IPS-20b (cell line): ENCODE measurements around the gene SEPTIN3.
A peak's percentile ranks its signal among the peaks of the same experiment; 100 is the strongest.

Source experiments
- H3K27ac ChIP-seq: one replicate; pipeline ENCODE4 v1.5.1; 2013; ENCODE audit warnings: low read length
- H3K27me3 ChIP-seq: 2 replicates; pipeline ENCODE4 v1.6.1; 2013; ENCODE audit warnings: mild to moderate bottlenecking, low read length, inconsistent platforms; ENCODE audit not compliant: insufficient read depth
- H3K36me3 ChIP-seq: 2 replicates; pipeline ENCODE4 v1.6.1; 2013; ENCODE audit warnings: low read depth, mild to moderate bottlenecking, inconsistent platforms, low read length, moderate library complexity; ENCODE audit not compliant: insufficient read depth
- H3K4me1 ChIP-seq: 2 replicates; pipeline ENCODE4 v1.6.1; 2013; ENCODE audit warnings: mild to moderate bottlenecking, control low read depth, inconsistent platforms, low read length, moderate library complexity; ENCODE audit not compliant: insufficient read depth
- H3K4me3 ChIP-seq: 2 replicates; pipeline ENCODE4 v1.5.1; 2013; ENCODE audit warnings: mild to moderate bottlenecking, low read length, inconsistent platforms
- H3K9ac ChIP-seq: 2 replicates; pipeline ENCODE4 v1.6.1; 2013; ENCODE audit warnings: low read depth, mild to moderate bottlenecking, inconsistent platforms, low read length, moderate library complexity
- H3K9me3 ChIP-seq: 2 replicates; pipeline ENCODE4 v1.6.1; 2013; ENCODE audit warnings: mild to moderate bottlenecking, low read depth, low read length, inconsistent platforms; ENCODE audit not compliant: insufficient read depth

The SEPTIN3 gene

GRCh38 chr22:41966607-41967240 is 2.5 kb upstream of the SEPTIN3 start:
- H3K9me3 ChIP-seq, result no peaks in the 10 kb centered on the region
- no peaks in the 10 kb centered on the region for H3K36me3 ChIP-seq
- H3K27me3 ChIP-seq, result no peaks in the 10 kb centered on the region
- peaks cover 4% of the 10 kb centered on the region; the same call in 1 of the 2 replicates for H3K4me1 ChIP-seq
- no peak overlapping the region for H3K4me3 ChIP-seq
- H3K9ac ChIP-seq, result no peak overlapping the region
- no peak overlapping the region for H3K27ac ChIP-seq

- Histone ChIP-seq H3K9ac (no peak overlapping the region), H3K36me3 (no peaks in the 10 kb centered on the region), H3K4me1 (peaks cover 2% of the 10 kb centered on the region; the same call in 1 of the 2 replicates), H3K4me3 (no peak overlapping the region), H3K27ac (no peak overlapping the region), H3K27me3 (peaks cover 11% of the 10 kb centered on the region; the same call in 1 of the 2 replicates), H3K9me3 (no peaks in the 10 kb centered on the region)
Observed at GRCh38 chr22:41968601-41969000, 642 bp upstream of the SEPTIN3 start.

- no peak overlapping the region for H3K27ac ChIP-seq
- H3K9me3 ChIP-seq, result no peaks in the 10 kb centered on the region
- peaks cover 22% of the 10 kb centered on the region for H3K27me3 ChIP-seq
- no peaks in the 10 kb centered on the region for H3K36me3 ChIP-seq
- H3K4me3 ChIP-seq, result no peak overlapping the region
- H3K4me1 ChIP-seq, result no peaks in the 10 kb centered on the region; the same call in 1 of the 2 replicates
- H3K9ac ChIP-seq, result no peak overlapping the region
Observed at GRCh38 chr22:41970601-41971000, 1.4 kb downstream of the SEPTIN3 start.

- Histone ChIP-seq H3K27ac (no peak overlapping the region), H3K36me3 (no peaks in the 10 kb centered on the region), H3K27me3 (peaks cover 31% of the 10 kb centered on the region), H3K4me1 (no peaks in the 10 kb centered on the region; the same call in 1 of the 2 replicates), H3K9me3 (no peaks in the 10 kb centered on the region), H3K9ac (no peak overlapping the region), H3K4me3 (no peak overlapping the region)
Observed at GRCh38 chr22:41971431-41971830, 2.2 kb downstream of the SEPTIN3 start.

- Histone ChIP-seq H3K4me1 (peaks cover 11% of the 10 kb centered on the region; the same call in 1 of the 2 replicates), H3K36me3 (no peaks in the 10 kb centered on the region), H3K9ac (no peak overlapping the region), H3K27ac (no peak overlapping the region), H3K9me3 (no peaks in the 10 kb centered on the region), H3K4me3 (no peak overlapping the region), H3K27me3 (peaks cover 37% of the 10 kb centered on the region)
Observed at GRCh38 chr22:41974691-41975290, 5.5 kb downstream of the SEPTIN3 start.

- Histone ChIP-seq H3K27ac (no peak overlapping the region), H3K9ac (no peak overlapping the region), H3K4me1 (peaks cover 11% of the 10 kb centered on the region; the same call in 1 of the 2 replicates), H3K4me3 (no peak overlapping the region), H3K36me3 (no peaks in the 10 kb centered on the region), H3K27me3 (peaks cover 37% of the 10 kb centered on the region), H3K9me3 (no peaks in the 10 kb centered on the region)
Observed at GRCh38 chr22:41975299-41976069, 6.2 kb downstream of the SEPTIN3 start.

GRCh38 chr22:41976070-41976901 is 7.0 kb downstream of the SEPTIN3 start:
- peak overlapping the region; percentile 53; the same call in 1 of the 2 replicates for H3K9ac ChIP-seq
- no peaks in the 10 kb centered on the region for H3K9me3 ChIP-seq
- H3K27me3 ChIP-seq, result peaks cover 37% of the 10 kb centered on the region
- H3K4me3 ChIP-seq, result peak overlapping the region; percentile 61
- H3K27ac ChIP-seq, result no peak overlapping the region
- 0 out of 2 replicates have a peak, but pooled peaks cover under 1% of the 10 kb centered on the region for H3K36me3 ChIP-seq
- H3K4me1 ChIP-seq, result peaks cover 11% of the 10 kb centered on the region; the same call in 1 of the 2 replicates

GRCh38 chr22:41976961-41977566 is 7.8 kb downstream of the SEPTIN3 start:
- Histone ChIP-seq H3K36me3 (peaks cover 8% of the 10 kb centered on the region; the same call in 1 of the 2 replicates), H3K9ac (peak overlapping the region; percentile 71; the same call in 1 of the 2 replicates), H3K9me3 (no peaks in the 10 kb centered on the region), H3K27me3 (peaks cover 35% of the 10 kb centered on the region), H3K4me1 (peaks cover 11% of the 10 kb centered on the region; the same call in 1 of the 2 replicates), H3K4me3 (peak overlapping the region; percentile 92), H3K27ac (no peak overlapping the region)

GRCh38 chr22:41978732-41979131 is 9.5 kb downstream of the SEPTIN3 start:
- no peak overlapping the region for H3K27ac ChIP-seq

GRCh38 chr22:41979423-41980250 is 10.4 kb downstream of the SEPTIN3 start:
- no peaks in the 10 kb centered on the region for H3K9me3 ChIP-seq
- no peak overlapping the region for H3K4me3 ChIP-seq
- peaks cover 11% of the 10 kb centered on the region; the same call in 1 of the 2 replicates for H3K4me1 ChIP-seq
- no peak overlapping the region for H3K27ac ChIP-seq
- H3K9ac ChIP-seq, result no peak overlapping the region
- H3K36me3 ChIP-seq, result peaks cover 14% of the 10 kb centered on the region; the same call in 1 of the 2 replicates
- peaks cover 24% of the 10 kb centered on the region for H3K27me3 ChIP-seq

More at GRCh38 chr22:41978732-41979131, 9.5 kb downstream of the SEPTIN3 start:
- H3K9me3 ChIP-seq, result no peaks in the 10 kb centered on the region
- H3K4me1 ChIP-seq, result peaks cover 11% of the 10 kb centered on the region; the same call in 1 of the 2 replicates
- H3K27me3 ChIP-seq, result peaks cover 25% of the 10 kb centered on the region
- H3K4me3 ChIP-seq, result no peak overlapping the region
- H3K9ac ChIP-seq, result no peak overlapping the region
- peaks cover 13% of the 10 kb centered on the region; the same call in 1 of the 2 replicates for H3K36me3 ChIP-seq
